ENCODE data around the gene ZNF284.
"Not testable (repeated sequence)": the region's sequence is repeated elsewhere in the genome, so short reads cannot be mapped to it uniquely, and the experiment has no call there.

GRCh38 chr19:44121162-44121561, 49.2 kb downstream of the ZNF284 start:
- not testable (repeated sequence) for TF ChIP-seq CTCF, POLR2A (IDR thresholded peaks at IDR 0.05)
